Measurements from ENCODE around the gene CORO7. TPM values are rescaled to one million over a fixed set of nuclear protein-coding genes. Genes with fewer than 3 reads are reported as not detected.

The CORO7 gene
- polyA plus RNA-seq, 1 experiment: 13.8 TPM

- no peak overlapping the region for H3K4me3 ChIP-seq (ENCODE audit: low read depth, low read length)
- DNase-seq (ENCODE audit: low read depth): no peak
- POLR2A ChIA-PET: no interaction called here
- H3K27me3 ChIP-seq (ENCODE audit: control insufficient read depth, insufficient read depth, low read length): no peaks in the 10 kb centered on the region
- peaks cover 35% of the 10 kb centered on the region for H3K36me3 ChIP-seq (ENCODE audit: control insufficient read depth, insufficient read depth, low read length)
- CTCF ChIA-PET: interaction anchor here (0.7 to 6.8 kb wide), 6 partner anchors 8 to 85 kb away, joined by 3 to 51 read pairs (median 8); no protein-coding TSS in a partner anchor
- no peak for TF ChIP-seq CTCF (IDR thresholded peaks at IDR 0.05; ENCODE audit: insufficient read depth, low read depth, low read length)
These were observed 77.6 kb downstream of the CORO7 start for GRCh38 chr16:4338712-4339299.

GRCh38 chr16:4338125-4338582 is 78.2 kb downstream of the CORO7 start:
- DNase-seq (ENCODE audit: low read depth): no peak
- ChIA-PET POLR2A (no interaction called here), CTCF (interaction anchor here (1.2 to 6.8 kb wide), 3 partner anchors 7 to 84 kb away, joined by 3 to 51 read pairs (median 39); no protein-coding TSS in a partner anchor)
- Histone ChIP-seq H3K4me3 (ENCODE audit: low read depth, low read length) (no peak overlapping the region), H3K27me3 (ENCODE audit: control insufficient read depth, insufficient read depth, low read length) (no peaks in the 10 kb centered on the region), H3K36me3 (ENCODE audit: control insufficient read depth, insufficient read depth, low read length) (peaks cover 41% of the 10 kb centered on the region)
- peak; percentile 13; the same call in 1 of the 2 replicates for TF ChIP-seq CTCF (IDR thresholded peaks at IDR 0.05; ENCODE audit: insufficient read depth, low read depth, low read length)

GRCh38 chr16:4337540-4338088 is 78.8 kb downstream of the CORO7 start:
- TF ChIP-seq CTCF (IDR thresholded peaks at IDR 0.05; ENCODE audit: insufficient read depth, low read depth, low read length): no peak
- Histone ChIP-seq H3K4me3 (ENCODE audit: low read depth, low read length) (no peak overlapping the region), H3K36me3 (ENCODE audit: control insufficient read depth, insufficient read depth, low read length) (peaks cover 39% of the 10 kb centered on the region), H3K27me3 (ENCODE audit: control insufficient read depth, insufficient read depth, low read length) (no peaks in the 10 kb centered on the region)
- no peak for DNase-seq (ENCODE audit: low read depth)
- ChIA-PET POLR2A (no interaction called here), CTCF (interaction anchor here (6.8 to 14.7 kb wide), 2 partner anchors 7 to 43 kb away, joined by 51 to 211 read pairs; no protein-coding TSS in a partner anchor)

GRCh38 chr16:4336701-4337539 is 79.5 kb downstream of the CORO7 start:
- CTCF ChIA-PET: interaction anchor here (0.7 to 14.7 kb wide), 2 partner anchors 9 to 42 kb away, joined by 3 to 211 read pairs; no protein-coding TSS in a partner anchor

More at GRCh38 chr16:4336701-4337539, 79.5 kb downstream of the CORO7 start:
- no peaks in the 10 kb centered on the region for H3K27me3 ChIP-seq (ENCODE audit: control insufficient read depth, insufficient read depth, low read length)
- no peak overlapping the region for H3K4me3 ChIP-seq (ENCODE audit: low read depth, low read length)
- H3K36me3 ChIP-seq (ENCODE audit: control insufficient read depth, insufficient read depth, low read length): peaks cover 42% of the 10 kb centered on the region
- no peak for TF ChIP-seq CTCF (IDR thresholded peaks at IDR 0.05; ENCODE audit: insufficient read depth, low read depth, low read length)
- DNase-seq (ENCODE audit: low read depth): no peak
- POLR2A ChIA-PET: no interaction called here
